MCF 10A (cell line): ENCODE data around the gene RND2. TPM values are rescaled to one million over a fixed set of nuclear protein-coding genes. Genes with fewer than 3 reads are reported as not detected.
"Not testable (repeated sequence)": the region's sequence is repeated elsewhere in the genome, so short reads cannot be mapped to it uniquely, and the experiment has no call there.

ENCODE experiments used
- BruUV-seq: library from RNA; stranded (reverse); fragments of 400-500 nt; replicated peaks from 2 replicates; lab custom pipeline; 2021; lab: Mats Ljungman, UMichigan
- CTCF ChIA-PET: fragments of 300-600 bp; sonication (Branson Sonifier 250); formaldehyde crosslinking; extraction: SDS; loops from one replicate; lab custom pipeline; 2021; ENCODE audit warnings: antibody characterized with exemption, inconsistent platforms; lab: Yijun Ruan, JAX
- POLR2A ChIA-PET: fragments of 300-600, 350-650 bp; sonication (Branson Sonifier 250); formaldehyde crosslinking; extraction: SDS; loops from one replicate; lab custom pipeline; 2020; ENCODE audit warnings: antibody characterized with exemption, inconsistent platforms; lab: Yijun Ruan, JAX
- DNase-seq: peaks from one replicate; pipeline ENCODE4 v3.0.0-alpha.2; 2018; ENCODE audit not compliant: unreplicated experiment
- H3K27ac Mint-ChIP-seq: one replicate; pipeline ENCODE4 v1.8.0; 2022; ENCODE audit warnings: mild to moderate bottlenecking, low read depth, mixed read lengths; ENCODE audit not compliant: unreplicated experiment
- H3K27me3 Mint-ChIP-seq: one replicate; pipeline ENCODE4 v1.8.0; 2022; ENCODE audit warnings: mixed read lengths; ENCODE audit not compliant: insufficient read depth, unreplicated experiment
- H3K36me3 Mint-ChIP-seq: one replicate; pipeline ENCODE4 v1.8.0; 2022; ENCODE audit warnings: mild to moderate bottlenecking, moderate library complexity, mixed read lengths; ENCODE audit not compliant: insufficient read depth, unreplicated experiment
- H3K4me1 Mint-ChIP-seq: one replicate; pipeline ENCODE4 v1.8.0; 2022; ENCODE audit warnings: mixed read lengths; ENCODE audit not compliant: insufficient read depth, unreplicated experiment
- H3K4me3 Mint-ChIP-seq: one replicate; pipeline ENCODE4 v1.8.0; 2022; ENCODE audit warnings: mild to moderate bottlenecking, moderate library complexity, mixed read lengths; ENCODE audit not compliant: unreplicated experiment
- H3K9me3 Mint-ChIP-seq: one replicate; pipeline ENCODE4 v1.8.0; 2022; ENCODE audit warnings: mixed read lengths; ENCODE audit not compliant: unreplicated experiment
- CTCF ChIP-seq: fragments of 200-600 bp; IDR thresholded peaks from one replicate; pipeline ENCODE4 v1.8.0; 2022; ENCODE audit warnings: antibody characterized with exemption, mild to moderate bottlenecking; ENCODE audit not compliant: unreplicated experiment
- intact Hi-C: fragments of 100-400 bp; cut with micrococcal nuclease; formaldehyde crosslinking; loops from 2 replicates; pipeline ENCODE4 v1.14.1; 2022
- total RNA-seq: library from RNA; stranded (reverse); gene quantifications from 2 replicates; pipeline ENCODE4 v1.2.3, GENCODE V29; 2022

RND2 gene
- total RNA-seq, 1 experiment from 2014 or later = 0.16 TPM

- intact Hi-C loops = no loop called here
- H3K36me3 Mint-ChIP-seq = peaks cover 61% of the 10 kb centered on the region
- H3K4me3 Mint-ChIP-seq = no peak overlapping the region
- no peak overlapping the region for H3K27ac Mint-ChIP-seq
- ChIA-PET CTCF (no interaction called here), POLR2A (no interaction called here)
- no TSS peak for BruUV-seq
- H3K9me3 Mint-ChIP-seq = no peaks in the 10 kb centered on the region
- TF ChIP-seq CTCF = no peak
- no peaks in the 10 kb centered on the region for H3K4me1 Mint-ChIP-seq
- no peaks in the 10 kb centered on the region for H3K27me3 Mint-ChIP-seq
- no peak for DNase-seq
Observed at GRCh38 chr17:43051969-43052368, 26.9 kb downstream of the RND2 start.

GRCh38 chr17:43053008-43053407, 28.0 kb downstream of the RND2 start:
- POLR2A ChIA-PET, intact Hi-C loops, DNase-seq, H3K9me3 Mint-ChIP-seq, H3K27ac Mint-ChIP-seq, H3K27me3 Mint-ChIP-seq, BruUV-seq, H3K4me1 Mint-ChIP-seq, H3K4me3 Mint-ChIP-seq: not testable (repeated sequence)
- peaks cover 59% of the 10 kb centered on the region for H3K36me3 Mint-ChIP-seq
- CTCF ChIA-PET = interaction anchor here (0.7 kb wide), 1 partner anchor 425 kb away, joined by 3 read pairs; no protein-coding TSS in a partner anchor

GRCh38 chr17:43056051-43056450, 31.0 kb downstream of the RND2 start:
- Mint-ChIP-seq H3K36me3 (peaks cover 35% of the 10 kb centered on the region), H3K4me1 (no peaks in the 10 kb centered on the region), H3K27ac (no peak overlapping the region), H3K4me3 (no peak overlapping the region), H3K9me3 (no peaks in the 10 kb centered on the region), H3K27me3 (no peaks in the 10 kb centered on the region)
- TF ChIP-seq CTCF = no peak
- ChIA-PET POLR2A (no interaction called here), CTCF (interaction anchor here (0.6 to 1.2 kb wide), 4 partner anchors 10 to 296 kb away, joined by 3 to 7 read pairs (median 4); no protein-coding TSS in a partner anchor)
- intact Hi-C loops = no loop called here
- no TSS peak for BruUV-seq
- DNase-seq = no peak

GRCh38 chr17:43062984-43063638, 38.1 kb downstream of the RND2 start:
- no peaks in the 10 kb centered on the region for H3K9me3 Mint-ChIP-seq
- H3K4me3 Mint-ChIP-seq = no peak overlapping the region
- no peaks in the 10 kb centered on the region for H3K4me1 Mint-ChIP-seq
- no peaks in the 10 kb centered on the region for H3K27me3 Mint-ChIP-seq
- H3K36me3 Mint-ChIP-seq = peaks cover 47% of the 10 kb centered on the region
- no peak for DNase-seq
- CTCF ChIA-PET = no interaction called here
- no peak for TF ChIP-seq CTCF
- POLR2A ChIA-PET = interaction anchor here (0.6 kb wide), 1 partner anchor 44 kb away, joined by 3 read pairs; no protein-coding TSS in a partner anchor
- no TSS peak for BruUV-seq
- intact Hi-C loops = no loop called here
- peak overlapping the region; percentile 36 for H3K27ac Mint-ChIP-seq
